ENCODE data around the gene CHN2. TPM values are rescaled to one million over a fixed set of nuclear protein-coding genes. Genes with fewer than 3 reads are reported as not detected.

CHN2 gene
- total RNA-seq, 1 donor from 2014 or later: 0.33 TPM

DNA sequence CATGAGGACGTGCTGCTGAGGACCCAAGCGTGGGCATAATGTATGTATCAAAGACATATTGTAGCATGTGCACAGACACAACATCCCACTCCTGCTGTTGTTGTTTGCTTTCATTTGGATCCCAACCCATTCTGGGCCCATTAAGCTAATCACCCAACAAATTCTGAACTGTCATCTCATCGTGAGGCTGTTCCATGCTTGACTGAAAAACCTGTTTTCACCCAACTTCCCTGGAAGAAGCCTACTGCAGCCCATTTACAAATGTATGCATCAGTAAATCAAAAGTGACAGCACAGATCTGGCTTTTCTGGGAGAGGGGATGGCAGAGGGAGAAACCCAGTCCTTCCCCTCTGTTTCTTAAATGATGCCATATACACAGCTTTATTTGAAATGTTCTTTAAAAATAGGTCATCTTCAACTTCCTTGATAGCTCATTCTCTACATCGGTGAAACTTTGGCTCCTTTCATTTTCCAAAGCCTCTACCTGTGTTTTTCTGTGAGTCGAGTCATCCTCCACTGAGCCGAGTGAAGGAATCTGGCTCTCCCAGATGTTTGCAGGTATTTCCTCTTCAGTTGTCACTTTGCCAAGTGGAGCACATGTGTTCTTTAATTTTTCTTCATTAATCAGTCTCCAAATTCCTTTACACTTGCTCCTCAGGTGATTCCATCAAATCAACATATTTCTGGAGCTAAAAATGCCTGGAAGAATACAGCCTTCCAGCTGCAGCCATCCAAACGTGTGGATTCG is 151.8 kb downstream of the CHN2 start:
- Mint-ChIP-seq H3K4me3 (no peak overlapping the region), H3K27ac (no peak overlapping the region), H3K4me1 (no peaks in the 10 kb centered on the region), H3K9me3 (no peaks in the 10 kb centered on the region), H3K36me3 (ENCODE audit: low read depth) (no peaks in the 10 kb centered on the region), H3K27me3 (peaks cover 14% of the 10 kb centered on the region)
- intact Hi-C loops (cut with micrococcal nuclease): loop anchor here (10.0 kb wide), 1 partner anchor 152 kb away; the partner anchor contains the start of gene CHN2
- DNase-seq: no peak

DNA sequence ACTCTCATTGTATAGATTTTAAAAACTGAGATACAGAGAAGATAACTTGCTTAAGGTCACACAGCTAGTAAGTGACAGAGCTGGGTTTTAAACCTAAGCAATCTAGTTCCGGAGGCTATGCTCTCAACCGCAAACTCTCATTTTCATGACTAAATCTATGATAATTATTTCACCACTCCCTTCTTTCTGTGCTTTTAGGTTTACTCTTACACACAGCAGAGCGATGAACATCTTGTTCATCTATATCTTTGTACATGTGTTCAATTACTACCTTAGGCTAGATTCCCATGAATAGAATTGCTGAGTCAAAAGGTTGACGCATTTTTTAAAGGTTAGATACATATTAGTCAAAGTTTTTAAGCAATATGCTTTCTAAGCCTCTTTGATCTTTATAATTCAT is 154.8 kb downstream of the CHN2 start:
- Mint-ChIP-seq H3K36me3 (ENCODE audit: low read depth) (no peaks in the 10 kb centered on the region), H3K4me3 (no peak overlapping the region), H3K4me1 (no peaks in the 10 kb centered on the region), H3K27me3 (peaks cover 16% of the 10 kb centered on the region), H3K27ac (no peak overlapping the region), H3K9me3 (no peaks in the 10 kb centered on the region)
- intact Hi-C loops (cut with micrococcal nuclease): loop anchor here (10.0 kb wide), 1 partner anchor 155 kb away; the partner anchor contains the start of gene CHN2
- no peak for DNase-seq

DNA sequence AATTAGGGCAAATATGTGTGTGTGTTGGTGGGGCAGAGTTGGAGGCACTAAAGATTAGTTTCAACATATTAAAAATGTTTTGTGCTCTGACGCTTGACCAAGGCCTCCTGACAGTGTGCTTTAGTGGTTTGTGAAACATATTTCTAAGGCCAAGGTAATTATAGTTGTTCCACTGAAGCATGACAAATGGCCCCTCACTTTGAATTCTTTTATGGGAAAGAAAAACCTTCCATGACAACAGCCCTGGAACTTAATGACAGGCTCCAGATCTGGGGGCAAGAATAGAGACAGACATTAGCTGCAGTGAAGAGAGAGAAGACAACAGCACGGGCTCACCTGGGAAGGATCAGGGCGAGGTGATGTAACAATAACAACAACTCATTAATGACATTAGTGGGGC is 155.8 kb downstream of the CHN2 start:
- no peaks in the 10 kb centered on the region for H3K36me3 Mint-ChIP-seq (ENCODE audit: low read depth)
- no peak overlapping the region for H3K4me3 Mint-ChIP-seq
- intact Hi-C loops (cut with micrococcal nuclease): no loop called here
- no peaks in the 10 kb centered on the region for H3K4me1 Mint-ChIP-seq
- DNase-seq: no peak
- H3K27ac Mint-ChIP-seq: no peak overlapping the region
- peaks cover 17% of the 10 kb centered on the region for H3K27me3 Mint-ChIP-seq
- no peaks in the 10 kb centered on the region for H3K9me3 Mint-ChIP-seq

DNA sequence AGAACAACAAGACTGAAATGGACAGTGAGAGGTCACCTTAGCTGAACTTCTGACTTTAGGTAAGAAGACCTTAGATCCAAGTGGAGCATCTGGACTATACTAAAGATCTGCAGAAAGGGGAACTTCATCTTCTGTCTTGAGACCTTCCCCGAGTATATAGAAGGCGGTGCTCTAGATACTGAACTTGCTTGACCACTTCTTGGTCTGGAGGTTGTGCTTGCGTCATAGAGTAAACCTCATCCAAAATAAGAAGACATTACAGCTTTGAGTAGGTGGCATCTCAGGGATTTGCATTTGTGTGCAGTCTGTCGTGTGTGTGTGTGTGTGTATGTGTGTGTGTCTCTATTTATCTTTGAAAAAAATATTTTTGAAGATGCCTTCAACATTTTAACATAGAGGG is 157.5 kb downstream of the CHN2 start:
- intact Hi-C loops (cut with micrococcal nuclease): no loop called here
- Mint-ChIP-seq H3K36me3 (ENCODE audit: low read depth) (no peaks in the 10 kb centered on the region), H3K9me3 (no peaks in the 10 kb centered on the region), H3K4me3 (no peak overlapping the region), H3K27me3 (peaks cover 17% of the 10 kb centered on the region), H3K4me1 (no peaks in the 10 kb centered on the region), H3K27ac (no peak overlapping the region)
- DNase-seq: no peak

DNA sequence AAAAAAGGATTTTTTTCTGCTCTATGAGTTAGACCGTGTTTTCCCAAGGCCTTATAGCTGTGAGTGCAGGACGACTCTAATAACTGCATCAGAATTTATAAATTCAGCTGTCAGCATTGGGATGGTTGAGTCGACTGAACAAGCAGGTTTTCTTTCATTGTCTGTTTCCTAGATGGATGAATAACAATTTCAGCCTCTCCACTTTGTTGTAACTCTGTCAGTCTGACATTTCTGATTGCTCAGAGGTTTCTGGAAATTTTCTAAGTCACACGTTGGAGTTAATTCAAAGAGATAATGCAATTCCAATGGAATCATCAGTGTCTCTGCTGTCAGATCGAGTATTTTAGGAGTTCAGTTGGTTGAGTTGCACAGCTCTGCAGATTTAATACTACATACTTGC is 159.2 kb downstream of the CHN2 start:
- H3K27me3 Mint-ChIP-seq: peaks cover 12% of the 10 kb centered on the region
- no peak overlapping the region for H3K27ac Mint-ChIP-seq
- no peaks in the 10 kb centered on the region for H3K36me3 Mint-ChIP-seq (ENCODE audit: low read depth)
- intact Hi-C loops (cut with micrococcal nuclease): no loop called here
- DNase-seq: no peak
- no peaks in the 10 kb centered on the region for H3K4me1 Mint-ChIP-seq
- no peak overlapping the region for H3K4me3 Mint-ChIP-seq
- no peaks in the 10 kb centered on the region for H3K9me3 Mint-ChIP-seq

DNA sequence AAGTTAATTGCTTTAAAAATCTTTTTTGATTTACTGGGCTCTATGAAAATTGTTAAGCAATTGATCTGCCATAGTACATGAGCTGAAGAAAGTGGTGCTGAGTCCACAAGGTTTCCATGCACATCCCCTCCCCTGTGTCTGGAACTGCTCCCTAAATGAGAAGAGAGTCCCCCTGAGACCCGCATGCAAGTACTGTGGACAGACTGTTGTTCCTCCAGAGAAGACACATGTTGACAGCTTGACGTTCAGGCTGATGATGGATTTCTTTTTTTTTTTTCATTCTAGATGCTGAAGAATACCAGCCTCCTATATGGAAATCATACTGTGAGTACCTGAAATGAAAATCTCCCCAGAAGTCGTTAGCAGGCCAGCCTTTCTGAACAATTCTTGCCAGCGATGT is 159.8 kb downstream of the CHN2 start:
- DNase-seq: no peak
- Mint-ChIP-seq H3K27ac (no peak overlapping the region), H3K4me1 (no peaks in the 10 kb centered on the region), H3K4me3 (no peak overlapping the region), H3K9me3 (no peaks in the 10 kb centered on the region), H3K27me3 (peaks cover 9% of the 10 kb centered on the region), H3K36me3 (ENCODE audit: low read depth) (no peaks in the 10 kb centered on the region)
- intact Hi-C loops (cut with micrococcal nuclease): no loop called here

DNA sequence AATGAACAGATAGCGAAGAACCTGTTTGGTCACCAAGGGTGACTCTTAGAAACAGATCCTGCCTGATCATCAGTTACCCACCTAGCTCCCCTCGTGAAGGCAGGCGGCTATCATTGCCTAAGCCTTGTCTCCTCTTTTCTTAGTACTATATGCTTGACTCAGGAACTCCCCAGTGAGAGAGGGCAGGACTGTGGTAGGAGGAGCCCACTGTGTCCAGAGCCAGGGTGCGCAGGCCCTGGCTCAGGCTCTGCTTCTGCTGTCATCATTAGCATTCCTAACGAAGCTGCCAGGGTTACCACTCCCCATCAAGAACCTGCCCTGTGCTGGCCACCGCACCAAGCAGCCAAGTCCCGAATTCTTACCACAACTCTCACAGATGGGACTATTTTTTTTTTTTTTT is 160.8 kb downstream of the CHN2 start:
- no peak for DNase-seq
- no peaks in the 10 kb centered on the region for H3K4me1 Mint-ChIP-seq
- H3K9me3 Mint-ChIP-seq: no peaks in the 10 kb centered on the region
- peaks cover 9% of the 10 kb centered on the region for H3K27me3 Mint-ChIP-seq
- no peaks in the 10 kb centered on the region for H3K36me3 Mint-ChIP-seq (ENCODE audit: low read depth)
- intact Hi-C loops (cut with micrococcal nuclease): no loop called here
- H3K4me3 Mint-ChIP-seq: no peak overlapping the region
- no peak overlapping the region for H3K27ac Mint-ChIP-seq

DNA sequence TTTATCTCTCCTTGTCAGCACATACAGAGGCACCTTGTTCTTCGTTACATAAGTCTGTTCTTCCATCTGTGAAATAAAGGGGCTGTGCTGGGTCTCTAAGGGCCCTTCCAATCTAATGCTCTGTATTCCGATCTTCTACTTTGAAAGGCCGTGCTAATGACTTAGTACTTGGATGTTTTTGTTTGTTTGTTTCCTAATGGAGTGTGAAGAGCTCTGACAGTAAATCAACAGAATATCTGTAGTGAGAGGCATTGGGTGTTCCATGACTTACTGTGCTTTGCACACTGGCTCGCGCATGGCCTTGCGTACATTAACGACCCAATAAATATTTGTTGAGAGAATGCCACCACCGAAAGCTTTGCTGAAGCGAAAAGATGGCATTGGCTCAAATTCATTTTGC is 162.1 kb downstream of the CHN2 start:
- H3K27me3 Mint-ChIP-seq: peaks cover 4% of the 10 kb centered on the region
- H3K27ac Mint-ChIP-seq: no peak overlapping the region
- intact Hi-C loops (cut with micrococcal nuclease): no loop called here
- H3K4me1 Mint-ChIP-seq: no peaks in the 10 kb centered on the region
- no peak for DNase-seq
- no peaks in the 10 kb centered on the region for H3K9me3 Mint-ChIP-seq
- H3K36me3 Mint-ChIP-seq (ENCODE audit: low read depth): no peaks in the 10 kb centered on the region
- H3K4me3 Mint-ChIP-seq: no peak overlapping the region

DNA sequence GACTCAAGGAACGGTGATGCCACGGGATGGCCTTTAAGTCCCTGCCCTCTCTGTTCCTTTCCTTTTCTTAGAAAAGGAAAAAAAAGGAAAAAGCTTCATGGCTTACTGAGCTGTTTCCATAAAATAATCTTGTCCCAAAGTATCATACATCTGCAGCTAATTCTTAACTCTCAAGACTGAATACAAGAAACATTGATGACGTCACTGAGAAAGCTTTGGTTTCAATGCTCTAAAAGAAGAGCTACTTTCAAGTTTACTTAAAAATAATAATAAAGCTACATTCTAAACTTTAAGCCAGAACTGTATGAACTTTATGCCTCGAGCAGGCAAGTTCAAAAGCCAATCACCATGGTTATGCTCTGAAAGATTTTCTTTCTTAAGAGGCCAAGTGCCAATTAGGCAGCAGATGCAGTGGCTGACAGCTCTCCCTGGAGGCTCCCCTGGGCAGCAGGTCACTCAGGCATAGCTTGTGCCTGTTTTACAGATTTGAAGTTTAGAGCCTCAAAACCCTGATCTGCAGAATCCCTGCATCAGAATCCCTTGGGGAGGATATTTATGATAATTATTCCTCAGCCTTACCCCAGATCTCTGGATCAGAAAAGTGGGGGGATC is 165.0 kb downstream of the CHN2 start:
- H3K4me1 Mint-ChIP-seq: no peaks in the 10 kb centered on the region
- H3K27ac Mint-ChIP-seq: no peak overlapping the region
- intact Hi-C loops (cut with micrococcal nuclease): no loop called here

DNA sequence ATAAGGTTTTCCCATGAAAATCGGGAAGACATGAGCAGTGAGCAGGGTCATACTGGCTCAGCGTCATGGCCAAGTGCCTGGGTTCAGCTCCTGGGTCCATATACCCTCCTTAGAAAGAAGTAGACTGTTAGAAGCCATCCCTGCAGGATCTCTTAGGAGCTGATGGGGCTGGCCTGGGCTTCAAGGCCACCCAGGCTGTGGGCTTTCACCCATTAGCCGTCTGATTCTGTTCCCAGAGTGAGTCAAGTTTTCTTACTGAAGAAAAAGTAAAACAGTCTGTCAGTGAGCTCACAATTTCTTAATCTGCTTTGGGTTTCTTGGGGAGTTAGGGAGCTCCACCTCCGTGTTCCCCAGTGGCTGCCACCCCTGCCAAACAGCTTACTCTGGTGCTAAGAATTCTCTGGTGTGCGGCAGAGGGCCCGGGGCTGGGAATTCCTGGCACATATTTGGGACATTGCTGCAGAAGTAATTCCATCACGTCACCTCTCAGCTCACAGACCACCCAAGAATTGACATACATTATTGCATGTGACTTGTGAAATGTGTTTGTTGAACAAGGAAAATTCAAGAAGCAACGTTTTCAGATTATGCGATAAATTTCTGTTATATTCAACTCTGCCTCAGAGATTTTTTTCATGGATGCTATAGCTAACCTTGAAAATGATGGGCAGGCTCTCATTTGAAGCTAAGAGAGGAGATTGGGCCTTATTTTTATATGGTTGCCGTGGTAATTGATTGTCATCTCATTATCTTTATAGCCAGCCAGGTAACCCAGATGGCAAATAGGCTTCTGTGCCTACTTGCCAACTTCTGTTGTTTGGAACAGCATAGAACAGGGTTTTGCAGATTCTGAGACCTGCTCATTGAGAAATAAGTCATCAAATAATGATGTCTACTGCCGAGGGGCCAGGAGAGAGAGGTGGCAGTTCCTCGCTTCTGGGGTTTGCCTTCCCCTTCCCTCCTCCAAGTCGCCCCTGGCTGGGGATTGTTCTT is 166.4 kb downstream of the CHN2 start:
- Mint-ChIP-seq H3K36me3 (ENCODE audit: low read depth) (no peaks in the 10 kb centered on the region), H3K27me3 (peaks cover 5% of the 10 kb centered on the region), H3K4me1 (no peaks in the 10 kb centered on the region), H3K9me3 (no peaks in the 10 kb centered on the region), H3K27ac (no peak overlapping the region), H3K4me3 (no peak overlapping the region)
- intact Hi-C loops (cut with micrococcal nuclease): no loop called here
- no peak for DNase-seq

More for the DNA sequence above, 165.0 kb downstream of the CHN2 start:
- H3K36me3 Mint-ChIP-seq (ENCODE audit: low read depth): no peaks in the 10 kb centered on the region
- H3K4me3 Mint-ChIP-seq: no peak overlapping the region
- H3K27me3 Mint-ChIP-seq: peaks cover 5% of the 10 kb centered on the region
- no peaks in the 10 kb centered on the region for H3K9me3 Mint-ChIP-seq
- DNase-seq: no peak

DNA sequence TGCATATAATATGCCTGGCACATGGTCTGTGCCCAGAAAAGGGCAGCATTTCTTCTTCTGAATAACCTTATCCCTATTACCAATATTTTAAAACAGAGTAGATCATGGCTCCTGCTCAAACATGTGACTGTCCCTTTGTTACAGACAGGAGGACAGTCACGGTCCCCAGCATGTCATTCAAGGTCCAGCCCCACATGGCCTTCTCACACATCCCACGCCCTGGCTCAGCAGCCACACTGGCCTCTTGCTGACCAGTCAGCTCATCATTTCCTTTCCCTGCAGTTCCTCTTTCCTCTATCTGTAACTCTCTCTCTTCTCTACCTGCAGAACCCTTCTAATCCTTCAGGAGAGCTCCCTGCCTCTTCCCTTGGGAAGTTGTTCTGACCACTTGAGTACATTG is 167.8 kb downstream of the CHN2 start:
- Mint-ChIP-seq H3K27ac (no peak overlapping the region), H3K9me3 (no peaks in the 10 kb centered on the region), H3K4me3 (no peak overlapping the region), H3K4me1 (no peaks in the 10 kb centered on the region), H3K27me3 (peaks cover 6% of the 10 kb centered on the region), H3K36me3 (ENCODE audit: low read depth) (no peaks in the 10 kb centered on the region)
- intact Hi-C loops (cut with micrococcal nuclease): no loop called here
- DNase-seq: no peak

DNA sequence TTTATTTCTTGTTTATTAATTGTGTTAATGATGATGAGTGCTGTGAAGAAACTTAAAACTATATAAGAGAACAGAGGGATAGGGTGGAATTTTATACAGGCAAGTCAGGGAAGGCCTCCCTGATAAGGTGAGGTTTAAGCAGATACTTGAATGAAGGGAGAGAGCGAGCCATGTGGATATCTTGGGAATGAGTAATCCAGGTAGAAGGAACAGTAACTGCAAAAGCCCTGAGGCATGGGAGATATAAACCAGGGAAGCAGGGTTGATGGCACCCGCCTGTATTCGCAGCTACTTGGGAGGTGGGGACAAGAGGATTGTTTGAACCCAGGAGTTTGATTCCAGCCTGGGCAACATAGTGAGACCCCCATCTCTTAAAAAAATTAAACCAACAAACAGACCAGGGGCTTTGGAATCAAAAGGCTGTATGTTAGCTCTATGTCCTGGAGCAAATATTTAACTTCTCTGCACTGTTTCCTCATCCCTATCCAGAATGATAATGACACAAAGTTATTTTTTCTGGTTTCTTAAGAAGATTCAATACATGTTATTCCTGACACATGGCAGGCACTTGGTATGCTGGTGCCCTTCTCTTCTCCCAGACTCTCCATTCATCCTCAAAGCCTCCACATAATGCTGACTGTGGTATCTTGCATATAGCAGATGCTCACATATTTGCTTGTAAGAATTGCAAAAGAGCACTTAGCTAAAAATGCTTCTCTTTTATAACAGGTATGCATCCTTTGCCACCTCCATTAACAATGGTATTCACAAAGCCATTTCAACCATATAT is 169.3 kb downstream of the CHN2 start:
- intact Hi-C loops (cut with micrococcal nuclease): no loop called here
- Mint-ChIP-seq H3K4me1 (no peaks in the 10 kb centered on the region), H3K36me3 (ENCODE audit: low read depth) (no peaks in the 10 kb centered on the region), H3K27ac (no peak overlapping the region), H3K4me3 (no peak overlapping the region), H3K27me3 (peaks cover 7% of the 10 kb centered on the region), H3K9me3 (no peaks in the 10 kb centered on the region)
- DNase-seq: no peak

DNA sequence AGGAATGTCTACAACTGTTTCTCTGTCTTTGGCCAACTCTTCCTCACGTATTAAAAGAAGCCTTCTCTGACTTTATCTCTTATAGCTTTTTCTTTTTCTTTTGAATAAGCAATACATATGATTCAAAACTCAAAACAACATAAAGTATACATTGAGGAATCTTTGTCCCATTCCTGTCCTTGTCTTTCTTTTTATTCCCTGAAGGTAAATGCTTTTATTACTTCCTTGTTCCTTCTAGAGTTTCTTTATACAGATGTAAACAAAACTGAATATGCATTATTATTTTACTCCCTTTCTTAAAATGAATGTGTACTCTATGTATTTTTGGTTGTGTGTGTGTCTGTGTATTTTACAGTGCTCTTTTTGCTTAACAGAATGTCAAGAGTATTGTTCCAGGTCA is 170.1 kb downstream of the CHN2 start:
- no peak for DNase-seq
- Mint-ChIP-seq H3K36me3 (ENCODE audit: low read depth) (no peaks in the 10 kb centered on the region), H3K9me3 (no peaks in the 10 kb centered on the region), H3K4me1 (no peaks in the 10 kb centered on the region), H3K27ac (no peak overlapping the region), H3K27me3 (peaks cover 7% of the 10 kb centered on the region), H3K4me3 (no peak overlapping the region)
- intact Hi-C loops (cut with micrococcal nuclease): no loop called here
